Osteocyte (in vitro differentiated cells): ENCODE results near the gene ZDHHC14. TPM values are rescaled to one million over a fixed set of nuclear protein-coding genes. Genes with fewer than 3 reads are reported as not detected.

ENCODE experiments used
- DNase-seq: peaks from one replicate; pipeline ENCODE4 v3.0.0; 2021; ENCODE audit warnings: mixed read lengths; ENCODE audit not compliant: unreplicated experiment; ENCODE audit errors: extremely low spot score
- H3K27ac Mint-ChIP-seq: one replicate; pipeline ENCODE4 v1.8.0; 2021; ENCODE audit warnings: mild to moderate bottlenecking, mixed read lengths; ENCODE audit not compliant: unreplicated experiment
- H3K27me3 Mint-ChIP-seq: one replicate; pipeline ENCODE4 v1.8.0; 2021; ENCODE audit warnings: mixed read lengths; ENCODE audit not compliant: unreplicated experiment
- H3K36me3 Mint-ChIP-seq: one replicate; pipeline ENCODE4 v1.8.0; 2021; ENCODE audit warnings: mixed read lengths; ENCODE audit not compliant: unreplicated experiment
- H3K4me1 Mint-ChIP-seq: one replicate; pipeline ENCODE4 v1.8.0; 2021; ENCODE audit warnings: mixed read lengths; ENCODE audit not compliant: unreplicated experiment
- H3K4me3 Mint-ChIP-seq: one replicate; pipeline ENCODE4 v1.8.0; 2021; ENCODE audit warnings: mild to moderate bottlenecking, moderate library complexity, mixed read lengths; ENCODE audit not compliant: unreplicated experiment
- H3K9me3 Mint-ChIP-seq: one replicate; pipeline ENCODE4 v1.8.0; 2021; ENCODE audit warnings: mixed read lengths; ENCODE audit not compliant: unreplicated experiment
- total RNA-seq: library from RNA; stranded (reverse); gene quantifications from 2 replicates; pipeline ENCODE4 v1.2.1, GENCODE V29; 2021
- TF ChIP-seq, protein P1 (sequence below): fragments of 200-600 bp; sonication (generic); IDR thresholded peaks from 2 replicates; pipeline ENCODE4 v1.5.0; 2021; ENCODE audit warnings: antibody characterized with exemption, mild to moderate bottlenecking, moderate library complexity

ZDHHC14 gene
- total RNA-seq, 1 donor from 2014 or later, result 9.1 TPM

DNA sequence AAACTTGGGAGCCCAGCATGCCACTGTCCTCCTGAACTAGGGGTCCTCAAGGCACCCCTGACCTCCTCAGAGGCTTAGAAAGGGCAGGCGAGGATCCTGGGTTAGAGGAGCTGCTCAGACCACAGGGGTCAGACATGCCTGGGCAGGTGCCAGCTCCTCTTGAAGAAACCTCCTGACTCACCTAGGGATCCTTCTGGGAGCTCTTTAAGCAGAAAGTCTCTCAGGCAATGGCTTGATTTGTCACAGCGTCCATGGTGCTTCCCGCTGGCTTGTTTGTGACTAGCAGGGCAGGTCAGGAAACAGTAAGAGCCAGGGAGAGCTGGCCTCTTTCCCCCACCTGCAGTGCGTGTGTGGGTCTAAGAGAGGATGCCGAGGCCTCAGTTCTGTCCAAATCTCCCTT, 267.6 kb downstream of the ZDHHC14 start:
- TF ChIP-seq, protein P1, sequence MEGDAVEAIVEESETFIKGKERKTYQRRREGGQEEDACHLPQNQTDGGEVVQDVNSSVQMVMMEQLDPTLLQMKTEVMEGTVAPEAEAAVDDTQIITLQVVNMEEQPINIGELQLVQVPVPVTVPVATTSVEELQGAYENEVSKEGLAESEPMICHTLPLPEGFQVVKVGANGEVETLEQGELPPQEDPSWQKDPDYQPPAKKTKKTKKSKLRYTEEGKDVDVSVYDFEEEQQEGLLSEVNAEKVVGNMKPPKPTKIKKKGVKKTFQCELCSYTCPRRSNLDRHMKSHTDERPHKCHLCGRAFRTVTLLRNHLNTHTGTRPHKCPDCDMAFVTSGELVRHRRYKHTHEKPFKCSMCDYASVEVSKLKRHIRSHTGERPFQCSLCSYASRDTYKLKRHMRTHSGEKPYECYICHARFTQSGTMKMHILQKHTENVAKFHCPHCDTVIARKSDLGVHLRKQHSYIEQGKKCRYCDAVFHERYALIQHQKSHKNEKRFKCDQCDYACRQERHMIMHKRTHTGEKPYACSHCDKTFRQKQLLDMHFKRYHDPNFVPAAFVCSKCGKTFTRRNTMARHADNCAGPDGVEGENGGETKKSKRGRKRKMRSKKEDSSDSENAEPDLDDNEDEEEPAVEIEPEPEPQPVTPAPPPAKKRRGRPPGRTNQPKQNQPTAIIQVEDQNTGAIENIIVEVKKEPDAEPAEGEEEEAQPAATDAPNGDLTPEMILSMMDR, result no peak
- H3K4me1 Mint-ChIP-seq, result no peaks in the 10 kb centered on the region

DNA sequence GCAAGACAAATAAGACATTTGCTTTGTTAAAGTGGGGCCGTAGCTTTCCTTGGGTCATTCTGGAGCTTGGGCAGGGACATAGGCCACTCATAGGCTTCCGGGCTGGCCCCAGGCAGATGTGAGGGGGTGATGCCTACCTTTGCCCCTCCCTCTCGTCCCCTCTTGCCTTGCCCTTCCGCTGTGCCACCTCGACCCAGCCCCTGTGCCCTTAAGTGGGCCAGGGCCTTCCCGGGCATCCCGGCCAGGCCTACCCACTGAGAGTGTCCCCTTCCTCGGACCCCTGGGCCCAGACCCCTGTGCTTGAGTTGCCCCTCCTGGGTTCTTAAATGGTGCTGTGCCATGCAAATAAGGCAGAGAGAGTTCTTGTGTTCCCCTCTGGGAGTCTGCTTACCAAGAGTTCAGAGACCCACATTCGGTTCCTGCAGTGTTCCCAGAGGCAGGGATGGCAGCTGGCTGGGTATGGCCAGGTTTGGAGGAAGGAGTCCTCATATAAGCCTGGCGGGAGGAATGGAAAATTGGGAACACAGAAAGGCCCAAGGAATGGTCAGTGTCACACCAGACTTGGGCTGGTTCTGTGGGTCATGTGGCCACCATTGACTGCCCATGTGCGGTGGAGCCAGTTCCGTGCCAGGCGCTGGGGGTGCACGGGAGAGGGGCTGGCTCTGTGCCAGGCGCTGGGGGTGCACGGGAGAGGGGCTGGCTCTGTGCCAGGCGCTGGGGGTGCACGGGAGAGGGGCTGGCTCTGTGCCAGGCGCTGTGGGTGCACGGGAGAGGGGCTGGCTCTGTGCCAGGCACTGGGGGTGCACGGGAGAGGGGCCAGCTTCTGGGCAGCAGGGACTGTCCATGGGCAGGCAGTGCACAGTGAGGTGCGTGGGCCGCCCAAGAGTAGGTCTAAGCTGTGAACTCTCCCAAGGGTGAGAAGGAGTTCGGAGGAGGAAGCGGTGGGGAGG, 268.6 kb downstream of the ZDHHC14 start:
- H3K4me3 Mint-ChIP-seq, result no peak overlapping the region
- H3K27ac Mint-ChIP-seq, result no peak overlapping the region
- TF ChIP-seq, protein P1, result no peak
- H3K36me3 Mint-ChIP-seq, result peaks cover 5% of the 10 kb centered on the region
- DNase-seq, result no peak
- H3K9me3 Mint-ChIP-seq, result no peaks in the 10 kb centered on the region
- H3K4me1 Mint-ChIP-seq, result no peaks in the 10 kb centered on the region
- no peaks in the 10 kb centered on the region for H3K27me3 Mint-ChIP-seq

More for the DNA sequence above, 267.6 kb downstream of the ZDHHC14 start:
- Mint-ChIP-seq H3K27me3 (no peaks in the 10 kb centered on the region), H3K36me3 (peaks cover 5% of the 10 kb centered on the region), H3K27ac (no peak overlapping the region), H3K9me3 (no peaks in the 10 kb centered on the region), H3K4me3 (no peak overlapping the region)
- DNase-seq, result no peak

DNA sequence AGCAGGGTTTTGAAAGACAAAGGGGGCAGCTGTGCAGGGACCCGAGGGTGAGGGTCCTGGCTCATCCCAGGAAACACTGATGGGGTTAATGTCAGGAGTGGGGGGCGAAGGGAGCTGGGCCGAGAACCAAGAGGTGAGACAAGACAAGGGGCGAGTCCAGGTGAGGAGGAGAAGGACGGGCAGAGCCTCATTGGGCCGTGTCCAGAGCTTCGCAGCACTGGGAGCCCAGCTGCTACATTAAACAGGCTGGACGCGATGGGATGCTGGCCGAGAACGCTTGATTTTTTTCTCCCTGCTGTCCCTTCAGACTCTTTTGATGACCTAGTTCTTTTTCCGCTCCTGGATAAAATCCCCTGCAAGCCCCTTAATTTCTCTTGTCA, 269.3 kb downstream of the ZDHHC14 start:
- no peaks in the 10 kb centered on the region for H3K27me3 Mint-ChIP-seq
- TF ChIP-seq, protein P1, result no peak
- peaks cover 5% of the 10 kb centered on the region for H3K36me3 Mint-ChIP-seq
- DNase-seq, result no peak
- H3K4me3 Mint-ChIP-seq, result no peak overlapping the region
- no peaks in the 10 kb centered on the region for H3K4me1 Mint-ChIP-seq
- H3K27ac Mint-ChIP-seq, result no peak overlapping the region
- no peaks in the 10 kb centered on the region for H3K9me3 Mint-ChIP-seq

DNA sequence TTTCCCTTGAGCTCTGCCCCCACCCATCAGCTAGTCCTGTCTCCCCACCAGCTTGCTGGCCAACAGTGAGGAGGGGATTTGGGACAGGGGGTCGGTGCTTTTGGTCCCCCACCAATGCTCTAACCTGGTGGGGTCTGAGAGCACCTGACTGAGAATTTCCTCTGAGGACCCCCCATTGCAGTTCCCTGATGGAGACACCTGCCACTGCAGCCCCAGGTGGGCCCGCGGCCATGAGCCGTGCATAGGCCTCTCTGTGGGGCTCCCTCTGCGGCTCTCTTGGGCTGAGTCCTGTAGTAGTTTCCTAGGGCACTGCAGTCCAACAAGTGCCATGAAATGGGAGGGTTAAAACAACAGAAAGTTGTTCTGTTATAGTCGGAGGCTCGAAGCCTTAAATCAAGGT, 269.8 kb downstream of the ZDHHC14 start:
- no peak for DNase-seq
- TF ChIP-seq, protein P1, result no peak
- Mint-ChIP-seq H3K27ac (no peak overlapping the region), H3K27me3 (no peaks in the 10 kb centered on the region), H3K36me3 (peaks cover 2% of the 10 kb centered on the region), H3K9me3 (no peaks in the 10 kb centered on the region), H3K4me1 (no peaks in the 10 kb centered on the region), H3K4me3 (no peak overlapping the region)

DNA sequence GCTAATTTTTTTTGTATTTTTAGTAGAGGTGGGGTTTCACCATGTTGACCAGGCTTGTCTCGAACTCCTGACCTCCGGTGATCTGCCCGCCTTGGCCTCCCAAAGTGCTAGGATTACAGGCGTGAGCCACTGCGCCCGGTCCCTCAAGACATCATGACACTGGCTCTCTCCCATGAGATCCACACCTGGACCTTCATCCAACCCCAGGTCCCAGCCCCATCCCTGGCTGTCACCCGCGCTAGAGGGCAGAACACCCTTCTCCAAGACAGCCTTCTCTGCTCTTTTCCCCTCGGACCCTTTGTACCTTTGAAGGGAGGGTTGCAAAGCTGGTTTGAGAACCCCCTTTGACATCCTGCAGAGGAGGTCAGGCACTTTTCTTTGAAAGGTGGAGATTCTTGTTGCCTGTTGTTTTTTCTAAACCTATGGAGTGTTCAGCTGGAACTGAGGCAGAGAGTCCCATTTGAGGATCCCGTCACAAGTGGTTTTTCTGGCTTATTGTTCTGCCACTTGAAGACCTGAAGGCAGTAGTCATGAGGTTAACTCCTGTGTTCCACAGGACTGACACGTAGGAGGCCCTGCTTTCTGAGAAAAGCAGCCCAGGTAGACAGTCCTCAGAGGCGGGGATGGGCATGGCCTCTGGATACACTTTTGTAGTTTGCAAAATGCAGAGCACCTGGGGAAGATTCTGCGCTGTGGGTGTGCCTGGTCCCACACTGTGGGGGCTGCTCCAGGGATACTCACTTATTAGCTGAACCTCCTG, 270.9 kb downstream of the ZDHHC14 start:
- Mint-ChIP-seq H3K9me3 (no peaks in the 10 kb centered on the region), H3K36me3 (no peaks in the 10 kb centered on the region), H3K27ac (no peak overlapping the region), H3K4me3 (no peak overlapping the region), H3K4me1 (peaks cover 4% of the 10 kb centered on the region), H3K27me3 (no peaks in the 10 kb centered on the region)
- DNase-seq, result no peak
- TF ChIP-seq, protein P1, result no peak
